D721Med (cell line): ENCODE measurements around the gene NOP53.
"Not testable (repeated sequence)": the region's sequence is repeated elsewhere in the genome, so short reads cannot be mapped to it uniquely, and the experiment has no call there.

ENCODE experiments used
- DNase-seq: peaks from one replicate; pipeline ENCODE4 v3.0.0; 2011; ENCODE audit warnings: low spot score; ENCODE audit not compliant: insufficient read length
- FAIRE-seq: peaks from 2 replicates; lab custom pipeline; 2011; peaks lifted over from hg19 to GRCh38; lab: Jason Lieb, UNC
- TF ChIP-seq, protein P1 (sequence below): IDR thresholded peaks from 2 replicates; pipeline ENCODE4 v1.5.1; 2012; ENCODE audit warnings: mild to moderate bottlenecking, control low read depth; ENCODE audit not compliant: insufficient read depth; ENCODE audit errors: missing control alignments

The NOP53 gene

DNA sequence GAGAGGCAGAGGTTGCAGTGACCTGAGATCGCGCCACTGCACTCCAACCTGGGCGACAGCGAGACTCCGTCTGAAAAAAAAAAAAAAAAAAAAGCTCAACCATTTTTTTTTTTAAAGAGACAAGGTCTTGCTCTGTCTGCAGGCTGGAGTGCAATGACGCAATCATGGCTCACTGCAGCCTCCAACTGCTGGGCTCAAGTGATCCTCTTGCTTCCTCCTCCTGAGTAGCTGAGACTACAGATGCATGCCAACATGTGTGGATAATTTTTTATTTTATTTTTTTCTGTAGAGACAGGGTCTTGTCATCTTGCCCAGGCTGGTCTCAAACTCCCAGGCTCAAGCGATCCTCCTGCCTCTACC lies 21.8 kb upstream of the NOP53 start:
- DNase-seq (no peak), FAIRE-seq (no peak)
- TF ChIP-seq, protein P1, sequence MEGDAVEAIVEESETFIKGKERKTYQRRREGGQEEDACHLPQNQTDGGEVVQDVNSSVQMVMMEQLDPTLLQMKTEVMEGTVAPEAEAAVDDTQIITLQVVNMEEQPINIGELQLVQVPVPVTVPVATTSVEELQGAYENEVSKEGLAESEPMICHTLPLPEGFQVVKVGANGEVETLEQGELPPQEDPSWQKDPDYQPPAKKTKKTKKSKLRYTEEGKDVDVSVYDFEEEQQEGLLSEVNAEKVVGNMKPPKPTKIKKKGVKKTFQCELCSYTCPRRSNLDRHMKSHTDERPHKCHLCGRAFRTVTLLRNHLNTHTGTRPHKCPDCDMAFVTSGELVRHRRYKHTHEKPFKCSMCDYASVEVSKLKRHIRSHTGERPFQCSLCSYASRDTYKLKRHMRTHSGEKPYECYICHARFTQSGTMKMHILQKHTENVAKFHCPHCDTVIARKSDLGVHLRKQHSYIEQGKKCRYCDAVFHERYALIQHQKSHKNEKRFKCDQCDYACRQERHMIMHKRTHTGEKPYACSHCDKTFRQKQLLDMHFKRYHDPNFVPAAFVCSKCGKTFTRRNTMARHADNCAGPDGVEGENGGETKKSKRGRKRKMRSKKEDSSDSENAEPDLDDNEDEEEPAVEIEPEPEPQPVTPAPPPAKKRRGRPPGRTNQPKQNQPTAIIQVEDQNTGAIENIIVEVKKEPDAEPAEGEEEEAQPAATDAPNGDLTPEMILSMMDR, result no peak

DNA sequence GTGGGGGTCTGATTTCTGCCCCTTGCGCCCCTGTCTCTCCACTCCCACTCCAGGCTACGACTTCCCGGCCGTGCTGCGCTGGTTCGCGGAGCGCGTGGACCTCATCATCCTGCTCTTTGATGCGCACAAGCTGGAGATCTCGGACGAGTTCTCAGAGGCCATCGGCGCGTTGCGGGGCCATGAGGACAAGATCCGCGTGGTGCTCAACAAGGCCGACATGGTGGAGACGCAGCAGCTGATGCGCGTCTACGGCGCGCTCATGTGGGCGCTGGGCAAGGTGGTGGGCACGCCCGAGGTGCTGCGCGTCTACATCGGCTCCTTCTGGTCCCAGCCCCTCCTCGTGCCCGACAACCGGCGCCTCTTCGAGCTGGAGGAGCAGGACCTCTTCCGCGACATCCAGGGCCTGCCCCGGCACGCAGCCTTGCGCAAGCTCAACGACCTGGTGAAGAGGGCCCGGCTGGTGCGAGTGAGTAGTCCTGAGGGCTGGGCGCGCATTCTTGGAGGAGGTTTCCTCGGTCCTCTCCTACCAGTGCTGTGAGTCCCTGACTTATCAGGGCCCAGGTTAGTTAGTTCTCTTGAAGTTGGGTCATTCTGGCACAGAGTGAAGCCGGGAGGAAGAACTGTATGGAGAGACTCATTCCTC lies 19.5 kb upstream of the NOP53 start:
- TF ChIP-seq, protein P1, result no peak
- no peak for DNase-seq
- FAIRE-seq, result no peak

DNA sequence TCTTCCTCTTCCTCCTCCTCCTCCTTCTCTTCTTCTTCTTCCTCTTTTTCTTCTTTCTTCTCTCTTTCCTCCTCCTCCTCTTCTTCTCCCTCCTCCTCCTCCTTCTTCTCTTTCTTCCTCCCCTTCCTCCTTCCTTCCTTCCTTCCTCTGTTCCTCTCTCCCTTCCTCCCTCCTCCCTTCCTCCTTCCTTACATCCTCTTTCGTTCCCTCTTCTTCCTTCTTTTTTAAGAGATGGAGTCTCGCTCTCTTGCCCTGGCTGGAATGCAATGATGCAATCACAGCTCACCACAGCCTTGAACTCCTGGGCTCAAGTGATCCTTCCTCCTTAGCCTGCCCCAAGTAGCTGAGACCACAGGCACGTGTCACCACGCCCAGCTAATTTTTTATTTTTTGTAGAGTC lies 18.9 kb upstream of the NOP53 start:
- TF ChIP-seq, protein P1, result no peak
- DNase-seq (no peak), FAIRE-seq (no peak)

DNA sequence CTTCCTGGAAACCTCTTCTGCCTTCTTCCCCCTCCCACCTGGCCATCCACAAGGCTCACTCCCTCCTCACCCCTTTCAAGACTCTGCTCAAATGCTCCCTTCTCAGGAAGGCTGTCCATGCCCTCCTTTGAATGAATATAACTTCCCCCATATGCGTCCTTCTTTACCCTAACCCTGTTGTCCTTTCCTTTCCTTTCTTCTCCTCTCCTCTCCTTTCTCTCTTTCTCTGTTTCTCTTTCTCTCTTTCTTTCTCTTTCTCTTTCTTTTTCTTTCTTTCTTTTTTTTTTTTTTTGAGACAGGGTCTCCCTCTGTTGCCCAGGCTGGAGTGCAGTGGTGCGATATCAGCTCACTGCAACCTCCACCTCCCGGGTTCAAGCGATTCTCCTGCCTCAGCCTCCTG lies 17.1 kb upstream of the NOP53 start:
- DNase-seq, FAIRE-seq: not testable (repeated sequence)

DNA sequence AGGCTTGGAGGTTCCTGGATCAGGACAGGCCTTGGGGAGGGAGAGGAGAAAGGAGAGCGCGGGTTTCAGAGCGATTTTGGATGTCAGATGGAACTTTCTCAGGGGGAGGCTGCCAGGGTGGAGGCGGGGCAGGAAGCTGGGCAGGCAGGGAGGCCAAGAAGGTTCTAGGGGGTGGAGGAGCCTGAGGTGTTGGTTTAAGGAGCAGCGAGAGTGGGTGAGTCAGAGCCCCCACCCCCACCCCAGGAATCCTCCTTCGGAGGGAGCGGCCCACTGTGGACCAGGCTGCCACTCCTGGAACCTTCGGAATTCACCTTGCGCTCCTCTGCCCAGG lies 15.9 kb upstream of the NOP53 start:
- TF ChIP-seq, protein P1, result no peak
- DNase-seq (no peak), FAIRE-seq (no peak)

DNA sequence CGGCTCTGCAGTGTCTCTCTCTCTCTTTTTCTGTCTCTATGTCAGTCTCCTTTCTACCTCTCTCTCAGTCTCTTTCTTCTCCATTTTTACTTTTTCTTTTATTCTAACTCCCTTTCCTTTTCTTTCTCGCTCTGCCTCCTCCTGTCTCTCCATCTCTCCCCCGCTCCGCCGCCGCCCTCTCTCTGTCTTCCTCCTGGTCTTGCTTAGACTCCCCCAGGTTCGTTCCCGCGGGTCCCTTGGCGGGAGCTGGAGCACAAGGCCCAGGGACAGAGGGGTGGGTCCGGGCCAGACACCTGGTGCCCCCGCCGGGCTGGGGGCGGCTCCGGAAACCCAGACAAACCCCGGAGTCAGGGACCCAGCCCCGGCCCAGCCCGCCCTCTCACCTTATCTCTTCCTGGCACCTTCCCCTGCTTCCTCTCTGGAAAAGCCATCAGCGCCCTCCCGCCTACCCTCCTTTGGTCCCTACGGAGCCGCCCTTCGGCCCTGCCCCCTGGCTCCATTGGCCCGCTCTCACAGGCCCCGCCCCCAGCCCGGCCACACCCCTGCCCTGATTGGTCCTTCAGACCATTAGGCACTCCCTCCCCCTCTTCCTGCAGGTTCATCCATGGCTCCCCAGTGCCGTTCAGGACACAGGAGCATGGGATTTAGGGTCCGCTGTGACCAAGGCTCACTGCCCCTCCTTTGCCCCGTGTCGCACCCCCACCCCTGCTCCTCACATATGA lies 15.4 kb upstream of the NOP53 start:
- DNase-seq (no peak), FAIRE-seq (no peak)
- TF ChIP-seq, protein P1, result no peak

DNA sequence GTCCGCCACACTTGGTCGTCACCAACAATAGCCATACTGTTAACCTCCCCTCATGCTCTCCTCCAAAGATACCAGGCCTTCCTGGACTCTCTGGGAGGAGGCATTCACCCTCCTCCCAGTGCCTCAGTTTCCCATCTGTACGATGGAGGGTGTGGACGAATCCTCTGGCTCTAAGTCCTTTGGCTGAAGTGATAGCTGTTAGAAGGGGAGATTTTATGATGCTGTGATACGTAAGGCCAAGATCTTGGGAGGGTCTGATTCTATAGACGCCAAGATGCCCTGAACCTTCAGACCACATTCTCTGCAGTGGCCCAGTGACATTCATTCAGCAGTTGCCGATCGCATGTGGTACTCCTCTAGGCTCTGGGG lies 14.8 kb upstream of the NOP53 start:
- DNase-seq, result no peak
- no peak for FAIRE-seq

More for the DNA sequence above, 14.8 kb upstream of the NOP53 start:
- TF ChIP-seq, protein P1, result no peak
